Measurements from ENCODE around the gene GLB1L2.

- TF ChIP-seq SETDB1 (CRISPR knock-in tag; IDR thresholded peaks at IDR 0.05; ENCODE audit: borderline replicate concordance) (no peak), NR2F2 (IDR thresholded peaks at IDR 0.05; ENCODE audit: borderline replicate concordance, low read depth) (no peak), CTCF (CRISPR knock-in tag; IDR thresholded peaks at IDR 0.05) (no peak), ZNF639 (CRISPR knock-in tag; conservative IDR thresholded peaks at IDR 0.05) (no peak), ZNF34 (CRISPR knock-in tag; IDR thresholded peaks at IDR 0.05; ENCODE audit: borderline replicate concordance) (no peak), MAX (IDR thresholded peaks at IDR 0.05) (no peak), POLR2AphosphoS5 (IDR thresholded peaks at IDR 0.05; ENCODE audit: low read depth, low read length) (no peak), ZKSCAN1 (IDR thresholded peaks at IDR 0.05; ENCODE audit: low read length) (no peak), TAF1 (CRISPR knock-in tag; IDR thresholded peaks at IDR 0.05) (no peak), ZNF605 (CRISPR knock-in tag; IDR thresholded peaks at IDR 0.05) (no peak), MYC (CRISPR knock-in tag; IDR thresholded peaks at IDR 0.05; ENCODE audit: borderline replicate concordance) (no peak), EHMT2 (IDR thresholded peaks at IDR 0.05; ENCODE audit: borderline replicate concordance, low read depth, low read length) (no peak)
Measured at GRCh38 chr11:134337051-134337450, 5.3 kb downstream of the GLB1L2 start.
